ENCODE results near the gene KIF21A.

The KIF21A gene

DNA sequence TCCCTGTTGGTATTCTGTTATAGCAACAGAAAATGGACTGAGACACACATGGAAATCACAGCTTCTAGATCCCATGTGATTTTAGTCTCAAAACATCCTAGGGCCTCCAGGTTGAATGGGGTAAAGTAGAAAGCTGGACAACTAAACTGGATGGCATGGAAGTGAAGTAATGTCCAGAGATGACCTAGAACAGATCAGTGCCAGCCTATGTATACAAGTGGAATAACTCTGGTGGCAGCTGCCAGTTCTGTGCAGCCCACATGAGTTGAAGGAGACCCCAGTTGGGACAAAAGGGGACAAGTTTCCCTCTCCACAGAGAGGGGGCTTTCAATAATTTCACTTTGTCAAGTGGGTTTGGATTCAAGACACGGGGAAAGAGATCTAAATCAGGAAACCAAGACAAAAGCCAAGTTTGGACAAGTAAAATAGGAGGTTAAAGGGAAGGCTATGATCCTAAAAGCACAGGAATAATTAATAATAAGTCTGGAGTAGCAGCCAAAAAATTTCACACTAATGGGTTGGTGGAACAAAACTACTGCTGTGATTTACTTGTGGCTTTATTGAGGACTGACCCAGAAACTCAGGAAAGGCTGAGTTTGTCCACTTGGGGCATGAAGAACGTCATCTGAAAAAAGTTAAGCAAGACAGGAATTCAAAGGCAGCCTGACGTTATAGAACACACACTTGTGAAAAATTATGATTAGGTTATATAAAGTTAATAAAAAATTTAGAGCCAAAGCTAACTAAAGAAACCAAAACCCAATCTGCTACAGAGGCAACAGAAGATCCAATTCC, 11.7 kb downstream of the KIF21A start:
- no peak for DNase-seq

DNA sequence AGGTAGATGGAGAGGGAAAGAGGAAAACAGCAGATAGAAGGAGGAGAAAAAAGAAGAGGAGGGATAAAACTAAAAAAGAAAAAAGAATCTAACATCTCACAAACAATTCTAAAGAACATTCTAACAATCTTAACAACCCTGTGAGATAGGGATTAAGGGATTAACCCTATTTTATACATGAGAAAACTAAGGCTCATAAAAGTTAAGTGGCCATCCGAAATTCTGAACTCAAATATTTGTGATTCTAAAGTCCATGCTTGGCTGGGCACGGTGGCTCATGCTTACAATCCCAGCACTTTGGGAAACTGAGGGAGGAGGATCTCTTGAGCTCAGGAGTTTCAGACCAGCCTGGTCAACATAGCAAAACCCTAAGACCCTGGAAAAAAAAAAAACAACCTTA, 13.1 kb downstream of the KIF21A start:
- DNase-seq, result no peak

DNA sequence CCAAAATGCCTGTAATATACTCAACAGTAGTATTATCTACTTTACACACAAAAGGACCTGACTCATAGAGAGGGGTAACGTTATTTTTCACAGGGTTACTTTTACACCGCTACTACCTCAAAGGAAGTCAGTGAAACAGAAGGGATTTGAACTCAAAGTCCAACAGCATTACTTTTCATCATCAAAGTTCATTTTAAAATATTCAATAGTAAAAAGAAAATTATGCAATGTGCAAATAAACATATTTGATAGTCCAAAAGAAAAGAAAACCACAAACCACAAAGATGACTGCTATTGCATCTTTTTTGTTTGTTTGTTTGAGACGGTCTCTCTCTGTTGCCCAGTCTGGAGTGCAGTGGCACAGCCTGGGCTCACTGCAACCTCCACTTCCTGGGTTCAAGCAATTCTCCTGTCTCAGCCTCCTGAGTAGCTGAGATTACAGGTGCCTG, 15.5 kb downstream of the KIF21A start:
- DNase-seq, result no peak

DNA sequence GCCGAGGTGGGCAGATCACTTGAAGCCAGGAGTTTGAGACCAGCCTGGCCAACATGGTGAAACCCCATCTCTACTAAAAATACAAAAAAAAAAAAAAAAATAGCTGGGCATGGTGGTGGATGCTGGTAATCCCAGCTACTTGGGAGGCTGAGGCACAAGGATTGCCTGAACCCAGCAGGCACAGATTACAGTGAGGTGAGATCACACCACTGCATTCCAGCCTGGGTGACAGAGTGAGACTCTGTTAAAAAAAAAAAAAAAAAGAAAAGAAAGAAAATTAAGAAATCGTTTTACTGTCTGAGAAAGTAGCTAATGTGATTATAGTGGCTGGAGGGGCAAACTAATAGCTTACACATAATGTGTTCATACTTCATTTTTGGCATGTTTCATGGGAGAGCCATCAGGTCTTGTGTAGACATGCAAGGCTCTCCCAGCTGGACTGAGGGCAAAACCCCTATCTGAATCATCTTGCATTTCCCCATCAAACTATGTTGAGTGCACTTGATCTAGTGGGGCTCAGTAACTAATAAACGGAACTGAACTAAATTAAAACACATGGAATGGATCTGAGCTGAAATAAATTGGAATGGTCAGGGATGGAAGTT, 16.2 kb downstream of the KIF21A start:
- no peak for DNase-seq

DNA sequence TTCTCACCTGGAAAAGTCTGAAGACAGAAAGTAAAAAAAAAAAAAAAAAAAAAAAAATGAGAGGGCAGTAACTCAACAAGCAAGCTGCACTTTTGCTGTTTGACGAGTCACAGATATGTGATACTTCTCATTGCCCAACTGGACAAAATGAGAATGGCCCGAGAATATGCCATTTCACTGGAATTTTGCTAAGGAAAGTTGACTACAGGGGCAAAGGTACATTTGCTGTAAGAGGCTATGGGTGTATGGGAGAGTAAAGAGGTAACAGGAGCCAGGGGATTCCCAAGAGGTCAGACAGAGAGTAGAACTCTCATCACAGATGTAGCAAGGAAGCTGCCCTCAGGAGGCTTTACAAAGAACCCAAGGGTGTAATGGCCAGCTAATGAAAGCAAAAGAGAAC, 22.9 kb downstream of the KIF21A start:
- no peak for DNase-seq

DNA sequence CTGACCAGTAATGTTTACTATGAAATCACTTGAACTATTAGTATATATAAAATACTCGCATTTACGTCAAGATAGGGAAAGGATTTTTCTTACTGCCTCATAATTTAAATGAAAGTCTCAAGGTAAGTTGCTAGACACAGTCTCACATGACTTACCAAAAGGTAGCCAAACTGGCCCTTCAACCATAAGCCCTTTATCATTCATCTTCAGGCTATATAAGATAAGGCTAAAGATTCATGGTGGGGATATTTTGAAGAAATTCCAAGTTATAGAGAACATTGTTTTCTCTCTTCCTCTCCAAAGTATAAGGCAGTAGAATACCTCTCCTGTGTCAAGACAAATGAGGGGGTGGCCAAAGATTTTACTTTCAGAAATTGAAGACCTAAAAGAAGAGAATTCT, 23.4 kb downstream of the KIF21A start:
- no peak for DNase-seq

DNA sequence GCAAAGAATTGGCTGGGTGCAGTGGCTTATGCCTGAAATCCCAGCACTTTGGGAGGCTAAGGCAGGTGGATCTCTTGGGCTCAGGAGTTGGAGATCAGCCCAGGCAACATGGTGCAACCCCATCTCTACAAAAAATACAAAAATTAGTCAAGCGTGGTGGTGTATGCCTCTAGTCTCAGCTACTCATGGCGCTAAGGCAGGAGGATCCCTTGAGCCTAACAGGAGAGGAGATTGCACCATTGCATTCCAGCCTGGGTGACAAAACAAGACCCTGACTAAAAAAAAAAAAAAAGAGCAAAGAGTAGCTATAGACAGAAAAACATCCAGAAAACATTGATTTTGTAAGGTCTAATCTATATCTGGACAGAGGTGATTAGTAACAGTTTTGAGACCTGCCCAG, 25.0 kb downstream of the KIF21A start:
- DNase-seq, result no peak

DNA sequence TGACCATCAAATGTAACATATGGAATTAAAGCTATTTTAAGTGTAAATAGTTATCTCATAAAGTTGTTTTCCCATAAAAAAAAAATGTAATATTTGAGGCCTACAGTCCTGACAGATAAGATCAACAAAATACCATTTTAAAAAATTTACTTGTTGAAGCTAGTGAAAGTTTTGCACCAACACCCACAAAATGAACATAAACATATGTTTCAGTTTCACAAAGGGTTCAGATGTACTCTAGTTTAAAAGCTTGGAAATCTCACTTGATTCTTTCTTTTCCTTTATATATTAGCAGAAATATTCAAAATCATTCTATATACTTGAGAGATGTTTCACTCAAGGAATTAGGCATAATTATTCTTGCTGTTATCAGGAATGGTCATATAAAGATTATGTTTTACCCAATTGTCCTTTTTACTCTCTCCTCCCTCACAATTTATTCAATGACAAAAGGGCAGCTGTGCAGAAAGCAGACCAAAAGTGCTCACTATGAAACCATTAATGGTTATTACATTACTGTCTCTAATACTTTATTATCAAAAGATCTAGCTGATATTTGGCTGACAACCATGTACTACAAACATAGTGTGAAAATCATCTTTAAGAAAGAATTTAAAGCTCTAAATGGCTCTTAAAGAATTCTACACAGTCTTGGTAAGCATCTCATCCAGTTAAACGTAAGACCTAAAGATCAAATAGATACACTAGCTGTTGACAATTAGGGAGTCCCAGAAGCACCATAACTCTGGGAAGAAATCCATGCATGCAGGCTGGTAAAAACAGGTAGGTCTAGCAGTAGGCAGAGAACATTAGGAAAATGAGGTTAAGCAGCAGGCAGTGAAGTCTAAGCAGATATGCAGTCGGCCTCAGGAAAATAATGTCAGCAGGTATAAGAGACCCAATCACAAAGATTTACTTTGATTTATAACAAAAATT, 28.8 kb downstream of the KIF21A start:
- DNase-seq, result no peak

DNA sequence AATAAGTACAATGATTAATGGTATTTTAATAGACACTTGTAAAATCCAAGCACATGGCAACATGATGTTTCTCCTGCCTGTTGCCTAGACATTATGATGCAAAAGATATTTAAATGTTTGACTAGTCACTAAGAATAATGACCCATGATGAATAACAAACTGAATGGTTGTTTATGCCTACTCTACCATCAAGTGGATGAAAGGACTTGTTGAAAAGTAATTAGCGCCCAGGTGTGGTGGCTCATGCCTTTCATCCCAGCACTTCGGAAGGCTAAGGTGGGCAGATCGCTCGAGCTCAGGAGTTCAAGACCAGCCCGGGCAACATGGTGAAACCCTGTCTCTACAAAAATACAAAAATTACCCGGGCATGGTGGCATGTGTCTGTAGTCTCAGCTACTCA, 30.7 kb downstream of the KIF21A start:
- DNase-seq, result no peak

DNA sequence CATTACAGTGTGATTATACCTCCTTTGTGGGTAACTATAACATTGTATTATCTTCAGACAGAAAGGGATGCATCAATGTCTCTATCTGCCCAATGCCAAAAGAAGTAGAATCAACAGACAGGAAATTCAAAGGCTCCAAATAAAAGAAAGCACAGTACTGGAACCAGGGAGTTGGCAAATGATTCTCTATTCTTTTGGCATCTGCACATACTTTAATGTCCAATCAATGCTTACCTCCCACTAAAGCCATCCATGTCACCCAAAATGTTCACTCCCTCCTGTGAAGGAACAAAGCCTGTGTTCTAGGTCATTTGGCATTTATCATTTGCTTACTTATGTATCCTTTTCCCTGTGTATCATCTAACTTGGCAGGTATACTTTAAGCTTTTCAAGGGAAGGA, 36.7 kb downstream of the KIF21A start:
- no peak for DNase-seq

DNA sequence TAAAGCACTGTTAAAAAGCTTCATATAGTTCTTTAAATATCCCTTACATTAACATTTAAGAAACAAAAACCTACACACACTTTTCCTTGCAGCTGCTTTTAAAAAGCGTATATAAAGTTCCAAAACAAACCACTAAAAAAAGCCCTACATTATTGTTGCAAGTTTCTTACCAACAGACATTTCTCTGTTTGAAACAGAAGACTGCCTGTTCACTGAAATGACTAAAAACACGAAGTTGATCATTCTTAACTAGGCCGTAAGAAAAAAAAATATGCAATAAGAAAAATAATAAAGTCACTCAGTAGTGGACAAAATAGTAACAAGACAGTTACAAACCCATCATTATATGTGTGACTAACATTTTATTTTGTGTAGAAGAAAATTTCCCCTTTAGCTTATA, 37.3 kb downstream of the KIF21A start:
- DNase-seq, result no peak

DNA sequence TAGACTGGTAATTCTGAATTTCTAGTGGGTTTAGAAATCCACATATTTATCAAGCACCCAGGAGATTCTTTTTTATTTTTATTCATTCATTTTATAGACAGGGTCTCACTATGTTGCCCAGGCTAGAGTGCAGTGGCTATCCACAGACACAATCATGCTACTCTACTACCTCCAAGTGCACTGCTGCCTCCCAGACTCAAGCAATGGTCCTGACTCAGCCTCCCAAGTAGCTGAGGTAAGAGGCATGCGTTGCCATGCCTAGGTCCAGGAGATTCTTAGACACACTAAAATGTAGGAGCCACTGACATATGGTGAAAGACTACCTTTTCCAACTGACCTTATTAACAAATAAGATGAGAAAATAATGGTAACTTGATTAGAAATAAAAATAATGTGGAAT, 38.9 kb downstream of the KIF21A start:
- DNase-seq, result no peak

DNA sequence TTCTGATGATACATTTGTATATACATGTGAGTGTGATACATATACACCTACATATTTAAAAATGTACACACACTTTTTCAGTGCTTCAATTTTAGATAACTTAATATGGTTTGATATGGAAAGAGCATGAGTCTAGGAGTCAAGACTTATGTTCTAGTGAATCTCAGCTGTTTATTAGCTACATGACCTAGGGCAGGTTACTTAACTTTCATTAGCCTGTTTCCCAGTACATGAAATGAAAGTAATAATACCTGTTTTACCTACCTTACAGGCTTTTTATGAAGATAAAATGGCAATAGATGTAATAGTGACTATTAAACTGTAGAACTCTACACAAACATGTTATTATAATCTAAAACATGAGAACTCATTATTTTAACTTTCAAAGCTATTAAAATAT, 39.5 kb downstream of the KIF21A start:
- no peak for DNase-seq

DNA sequence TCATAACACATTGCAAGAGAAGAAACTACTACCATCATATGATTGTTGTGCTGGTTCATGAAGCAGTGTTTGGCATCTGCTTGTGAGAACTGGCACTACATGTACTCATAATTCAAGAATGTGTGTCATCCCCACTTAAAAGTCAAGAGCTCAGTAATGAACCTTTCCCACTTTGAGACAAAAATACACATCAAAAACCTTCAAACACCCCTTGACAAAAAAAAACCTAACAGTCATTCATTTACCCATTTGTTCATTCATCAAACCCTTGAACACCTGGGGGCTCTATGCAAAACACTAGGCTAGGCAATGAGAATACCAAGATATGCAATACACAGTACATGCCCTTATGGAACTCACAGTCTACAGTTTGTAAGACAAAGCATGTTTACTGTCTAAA, 40.0 kb downstream of the KIF21A start:
- no peak for DNase-seq

DNA sequence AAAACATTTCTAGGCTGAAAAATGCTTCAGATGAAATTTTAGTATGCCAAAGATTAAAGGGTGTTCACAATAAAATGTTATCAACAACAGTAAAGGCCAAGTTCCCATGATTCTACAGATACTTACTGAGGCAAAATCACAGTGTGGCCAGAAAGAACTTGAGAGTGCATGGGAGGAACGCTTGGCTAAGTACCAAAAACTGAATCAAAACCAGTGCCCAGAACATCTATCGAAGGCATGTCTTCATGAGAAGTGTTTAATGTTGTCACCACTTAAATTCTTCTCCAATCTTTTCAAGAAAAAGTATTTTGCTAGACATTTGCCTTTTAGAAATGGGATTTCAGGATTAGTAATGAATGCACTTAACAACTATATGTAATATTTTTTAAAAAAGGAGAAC, 41.5 kb downstream of the KIF21A start:
- DNase-seq, result no peak

DNA sequence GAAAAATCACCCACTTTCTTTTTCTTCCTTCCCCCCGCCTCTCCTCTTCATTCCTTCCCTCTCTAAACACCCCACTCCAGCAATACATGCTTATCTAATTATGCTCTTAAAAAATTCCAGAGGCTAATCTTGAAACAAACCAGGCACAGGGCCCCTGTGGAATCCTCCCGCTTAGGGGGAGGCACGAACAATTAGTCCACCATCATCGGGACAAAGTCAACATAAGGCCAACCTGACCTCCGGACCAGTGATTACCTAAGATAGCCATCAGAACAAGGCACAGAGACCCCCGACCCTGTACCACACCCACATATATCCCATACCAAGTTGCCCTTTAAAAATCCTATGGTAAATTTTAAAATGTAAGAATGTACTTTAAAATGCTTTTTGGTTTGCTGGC, 47.1 kb downstream of the KIF21A start:
- no peak for DNase-seq

DNA sequence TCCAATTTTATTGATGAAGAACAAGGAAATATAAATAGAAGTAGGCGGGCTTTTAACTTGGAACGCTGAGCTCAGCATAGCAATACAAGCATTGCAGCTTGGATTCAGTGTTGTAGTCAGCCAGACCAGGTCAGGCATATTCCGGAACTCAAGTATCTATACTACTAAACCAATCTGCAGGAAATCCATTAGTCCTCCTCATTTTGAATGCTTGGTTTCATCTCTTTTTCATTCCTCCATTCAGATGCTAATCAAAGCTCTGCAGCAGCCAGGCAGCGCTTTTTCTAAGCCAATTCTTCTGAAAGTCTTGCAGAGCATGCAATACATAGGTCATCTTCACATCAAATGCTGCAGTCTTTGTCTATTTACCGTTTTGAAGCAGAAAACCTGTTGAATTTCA, 49.0 kb downstream of the KIF21A start:
- no peak for DNase-seq

DNA sequence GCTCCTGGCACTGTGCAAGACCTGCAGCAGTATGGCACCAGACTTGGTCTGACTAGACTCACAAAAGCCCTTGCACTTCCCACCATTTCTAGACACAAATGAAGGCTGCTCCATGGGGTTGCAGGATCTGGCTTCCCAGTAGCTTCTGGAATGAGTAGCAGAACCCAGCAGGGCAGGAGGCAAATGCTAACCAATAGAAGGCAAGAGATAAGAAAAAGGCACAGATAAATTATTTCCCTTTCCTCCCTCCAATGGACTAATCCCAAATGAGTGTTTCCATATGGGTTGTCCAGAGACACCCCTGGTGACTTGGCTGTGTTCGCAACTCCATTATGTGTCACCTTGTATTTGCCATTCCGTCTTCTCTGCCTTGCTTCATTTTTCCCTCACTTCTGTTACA, 49.7 kb downstream of the KIF21A start:
- no peak for DNase-seq

DNA sequence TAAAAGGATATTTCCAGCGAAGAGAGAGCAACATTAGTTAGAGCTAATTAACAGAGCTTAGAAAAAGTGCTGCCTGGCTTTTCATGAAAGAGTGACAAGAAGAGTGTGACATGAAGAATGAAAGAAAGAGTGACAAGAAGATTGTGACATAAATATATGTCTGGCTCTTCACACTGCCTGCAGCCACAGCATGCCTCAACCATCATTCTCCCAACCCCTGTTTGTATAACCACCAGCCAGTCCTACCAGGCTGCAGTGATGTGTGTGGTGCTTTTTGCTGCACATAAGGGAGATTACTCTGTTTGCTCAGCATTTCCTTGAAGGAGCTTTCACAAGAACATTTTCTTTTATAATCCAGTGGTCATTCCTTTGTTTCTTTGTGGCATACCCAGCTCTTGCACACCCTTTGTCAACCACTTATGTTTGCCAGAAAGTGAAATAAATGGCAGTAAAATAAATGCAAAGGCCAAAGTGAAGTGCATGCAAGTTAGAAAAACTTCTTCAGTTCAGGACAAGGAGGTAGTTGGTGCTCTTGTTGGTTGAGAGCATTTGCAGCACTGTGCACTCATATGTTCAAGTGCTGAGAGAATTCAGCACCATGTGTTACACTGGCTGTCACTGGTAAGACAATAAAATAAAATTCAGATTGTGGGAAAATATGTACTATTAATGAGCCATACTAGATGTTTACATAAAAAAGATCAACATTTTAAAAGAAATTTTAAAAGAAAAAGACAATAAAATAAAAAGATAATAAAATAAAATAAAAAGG, 50.6 kb downstream of the KIF21A start:
- DNase-seq, result no peak

DNA sequence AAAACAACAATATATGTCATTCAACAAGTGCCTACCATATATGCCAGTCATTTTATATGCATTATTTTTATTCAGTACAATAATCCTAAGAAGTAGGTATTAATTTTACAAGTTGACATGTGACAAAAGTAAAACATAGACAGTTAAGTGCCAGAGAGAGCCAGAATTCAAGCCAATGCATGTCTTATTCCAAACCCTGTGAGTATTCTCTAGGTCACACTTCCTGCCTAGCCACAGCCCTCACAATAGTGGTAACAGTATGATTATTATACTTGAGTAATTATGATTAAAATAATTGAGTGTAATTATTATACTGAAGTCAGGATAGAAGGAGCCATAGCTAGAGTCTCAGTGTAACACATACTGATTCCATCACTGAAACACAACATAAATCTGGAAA, 52.2 kb downstream of the KIF21A start:
- DNase-seq, result no peak

DNA sequence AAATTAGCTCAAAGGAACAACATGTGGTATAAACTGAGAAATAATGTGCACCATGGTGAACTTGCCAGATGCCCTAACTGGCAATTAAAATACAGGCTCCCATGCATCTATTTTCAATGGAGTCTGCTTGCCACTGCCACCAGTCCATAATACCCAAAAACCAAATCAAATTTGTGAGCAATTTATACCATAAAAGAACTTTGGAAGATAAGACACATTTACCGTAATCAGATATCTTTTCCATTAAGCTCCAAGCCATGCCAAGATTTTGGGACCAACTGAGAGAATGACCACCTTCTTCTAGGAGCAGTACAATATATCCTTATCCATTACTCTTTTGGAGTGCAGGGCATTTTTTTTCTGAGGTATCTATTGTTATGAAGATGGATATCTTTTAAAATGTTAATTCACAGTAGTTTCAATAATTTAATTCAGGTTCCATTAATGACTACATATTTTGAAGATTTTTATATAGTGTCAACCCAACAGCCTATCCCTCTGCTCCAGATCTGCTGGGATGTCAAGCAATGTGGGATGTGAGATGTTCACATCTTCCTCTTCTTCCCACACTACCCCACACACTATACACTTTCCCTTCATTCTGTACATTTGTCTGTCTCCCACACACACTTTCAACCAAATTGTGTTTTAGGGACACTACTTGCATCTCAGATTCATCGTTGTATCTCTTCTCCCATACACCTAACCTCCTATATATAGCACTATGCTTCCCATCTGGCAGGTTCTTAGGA, 53.3 kb downstream of the KIF21A start:
- DNase-seq, result no peak

DNA sequence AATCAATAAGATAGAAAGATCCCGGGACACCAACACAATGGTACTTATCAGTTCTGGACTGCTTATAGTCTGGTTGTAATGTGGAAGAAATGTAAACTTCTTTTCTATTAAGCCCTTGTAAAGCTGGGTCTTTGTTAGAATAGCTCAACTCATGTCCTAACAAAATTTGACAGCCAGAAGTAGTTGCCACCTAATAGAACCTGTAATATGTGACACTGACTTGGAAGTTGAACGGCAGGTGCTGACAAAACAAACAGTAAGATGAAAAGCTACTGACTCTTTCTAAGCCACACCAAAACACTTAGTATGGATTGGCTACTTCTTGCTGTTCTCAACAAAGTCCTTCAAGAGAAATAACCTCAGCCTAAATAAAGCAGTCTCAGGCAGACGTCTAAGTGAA, 56.6 kb downstream of the KIF21A start:
- no peak for DNase-seq
